ENCODE results near the gene USP44.

DNA sequence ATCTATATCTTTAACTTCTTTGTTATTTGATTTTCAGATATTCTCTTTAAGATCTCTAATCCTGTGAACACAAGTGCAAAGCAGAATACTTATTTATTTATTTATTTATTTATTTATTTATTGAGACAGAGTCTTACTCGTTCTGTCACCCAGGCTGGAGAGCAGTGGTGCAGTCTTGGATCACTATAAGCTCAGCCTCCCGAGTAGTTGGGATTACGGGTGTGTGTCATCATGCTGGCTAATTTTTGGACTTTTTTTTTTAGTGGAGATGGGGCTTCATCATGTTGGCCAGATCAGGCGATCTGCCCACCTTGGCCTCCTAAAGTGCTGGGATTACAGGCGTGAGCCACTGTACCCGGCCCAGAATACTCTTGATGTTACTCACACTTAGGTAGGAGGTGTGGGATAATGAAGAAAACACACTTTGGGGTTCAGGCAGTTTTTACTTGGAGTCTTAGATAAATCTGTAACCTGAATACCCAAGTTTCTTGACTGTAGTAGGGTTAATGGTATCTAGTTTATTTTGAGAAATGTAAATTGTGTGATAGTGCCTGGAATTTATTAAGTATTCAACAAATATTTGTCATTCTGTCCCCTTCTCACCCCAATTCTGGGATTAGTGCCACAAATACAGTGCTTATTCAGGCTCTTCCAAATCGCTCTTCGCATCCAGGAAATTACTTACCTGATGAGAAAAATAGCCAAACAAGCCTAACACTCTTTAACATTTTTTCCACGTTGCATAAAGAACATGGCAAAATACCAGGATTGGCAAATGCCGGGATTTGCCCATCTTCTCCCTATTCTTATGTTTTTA is 44.4 kb downstream of the USP44 start:
- no peak for TF ChIP-seq CREB1 (IDR thresholded peaks at IDR 0.05; ENCODE audit: low read depth)
- no peak for TF ChIP-seq POLR2A (IDR thresholded peaks at IDR 0.05; ENCODE audit: low read depth, low read length)
- no peak for TF ChIP-seq SP1 (IDR thresholded peaks at IDR 0.05; ENCODE audit: low read depth, low read length)
- TF ChIP-seq CHD4 (IDR thresholded peaks at IDR 0.05) = no peak
- TF ChIP-seq JUNB (IDR thresholded peaks at IDR 0.05) = no peak
- no peak for TF ChIP-seq GABPA (IDR thresholded peaks at IDR 0.05; ENCODE audit: low read depth)
- no peak for TF ChIP-seq MXI1 (IDR thresholded peaks at IDR 0.05; ENCODE audit: low read depth, low read length)
- no peak for TF ChIP-seq EP300 (IDR thresholded peaks at IDR 0.05; ENCODE audit: borderline replicate concordance in 1 of 2, control insufficient read depth in 1 of 2, low read depth in 2 of 2, low read length in 2 of 2)
- no peak for TF ChIP-seq POLR2AphosphoS5 (IDR thresholded peaks at IDR 0.05; ENCODE audit: low read length)

Measured in GM12878 (cell line).